Transverse colon (tissue), 4 donors: ENCODE measurements around the gene PYGB. TPM values are rescaled to one million over a fixed set of nuclear protein-coding genes. Genes with fewer than 3 reads are reported as not detected.

ENCODE experiments used
- DNase-seq: peaks from one replicate; pipeline ENCODE4 v3.0.0-alpha.2; 2019
- H3K27ac ChIP-seq, 4 donors: fragments of 200-600 bp; sonication (generic); 2 replicates each; pipeline ENCODE4 v1.5.1; 2016 to 2018; ENCODE audit warnings: inconsistent platforms in 4 of 4
- H3K27me3 ChIP-seq: fragments of 200-600 bp; sonication (generic); 2 replicates; pipeline ENCODE4 v1.5.1; 2017; ENCODE audit warnings: inconsistent platforms
- H3K36me3 ChIP-seq, 4 donors: fragments of 200-600 bp; sonication (generic); 2 replicates each; pipeline ENCODE4 v1.5.1; 2017 to 2019; ENCODE audit warnings: inconsistent platforms in 4 of 4
- H3K4me1 ChIP-seq, 4 donors: fragments of 200-600 bp; sonication (generic); 2 replicates each; pipeline ENCODE4 v1.5.1; 2017 to 2020; ENCODE audit warnings: inconsistent platforms in 4 of 4
- H3K4me3 ChIP-seq, 4 donors: fragments of 200-600 bp; sonication (generic); 1 replicate in 1 of 4; 2 replicates in 3 of 4; pipeline versions ENCODE4 v1.5.1 to v1.6.1; 2017 to 2019; ENCODE audit warnings: inconsistent platforms in 4 of 4
- H3K9me3 ChIP-seq, 2 donors: fragments of 200-600 bp; sonication (generic); 2 replicates each; pipeline ENCODE4 v1.5.1; 2017 to 2019; ENCODE audit warnings: inconsistent platforms in 2 of 2
- EP300 ChIP-seq: sonication (generic); formaldehyde crosslinking; IDR thresholded peaks from one replicate; pipeline ENCODE4 v1.6.1; 2017; ENCODE audit warnings: antibody characterized with exemption, low read depth
- POLR2A ChIP-seq: fragments of 450-650 bp; IDR thresholded peaks from one replicate; pipeline ENCODE4 v1.6.1; 2016; ENCODE audit warnings: antibody characterized with exemption, mild to moderate bottlenecking, moderate library complexity
- POLR2AphosphoS5 ChIP-seq, 3 donors: sonication (generic); formaldehyde crosslinking; IDR thresholded peaks; one replicate each; pipeline ENCODE4 v1.6.1; 2016; ENCODE audit warnings: antibody characterized with exemption in 3 of 3
- WGBS, 2 donors: methylation state at CpG; one replicate each; pipeline ENCODE4 v1.1.5; 2018; ENCODE audit warnings: low coverage in 1 of 2; 5-methylcytosine and 5-hydroxymethylcytosine counted together
- in situ Hi-C, 4 donors: fragments of 200-750 bp; cut with MboI; loops; one replicate each; pipeline versions ENCODE4 v1.15.0 to v1.15.1; 2017; ENCODE audit warnings: low sequenced_read_pairs in 3 of 4, low pct_ligation_motif_present in 1 of 4, low pct_unique_long_range_greater_than_20kb in 1 of 4
- intact Hi-C: fragments of 100-400 bp; cut with DNase I; formaldehyde crosslinking; loops from one replicate; pipeline ENCODE4 v1.15.1; 2023; ENCODE audit warnings: low total_unique reads
- total RNA-seq, 4 donors: library from RNA; depleted of rRNA; stranded (reverse); fragments of >200 nt; gene quantifications; one replicate each; pipeline ENCODE4 v1.1.0, GENCODE V29; 2016
- TF ChIP-seq, protein P1 (sequence below), 5 experiments: fragments of 200-600 bp in 3 of 5; fragments of 450-650 bp in 2 of 5; sonication (generic) in 3 of 5; IDR thresholded peaks; 1 replicate in 2 of 5; 2 replicates in 3 of 5; pipeline ENCODE4 v1.5.1; 2016 to 2017; ENCODE audit warnings: antibody characterized with exemption in 5 of 5, inconsistent platforms in 3 of 5, mild to moderate bottlenecking in 2 of 5, moderate library complexity in 1 of 5

PYGB gene
- total RNA-seq, 4 donors from 2014 or later, result 195 to 554 (median 359) TPM

DNA sequence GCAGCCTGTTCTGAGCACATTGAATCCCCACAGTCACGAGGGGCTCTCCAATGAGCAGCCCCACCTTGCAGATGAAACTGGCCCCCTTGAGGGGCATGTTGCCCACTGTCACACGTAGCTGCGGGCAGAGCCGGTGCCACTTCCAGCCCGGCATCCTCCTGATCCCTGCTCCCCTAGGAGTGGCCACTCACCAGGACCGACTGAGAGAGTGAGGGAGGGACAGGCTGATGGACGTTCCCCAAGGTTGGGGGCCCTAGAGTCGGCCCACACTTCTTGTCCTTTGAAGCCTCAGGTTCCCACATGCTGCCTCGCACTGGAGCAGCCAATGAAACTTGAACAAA lies 41.9 kb upstream of the PYGB start:
- no peak overlapping the region for H3K4me3 ChIP-seq
- WGBS, 2 donors, result 92% methylated on average over 9 of the region's 9 CpGs; no CpG with 5 or more reads in 1 of the 2 donors

DNA sequence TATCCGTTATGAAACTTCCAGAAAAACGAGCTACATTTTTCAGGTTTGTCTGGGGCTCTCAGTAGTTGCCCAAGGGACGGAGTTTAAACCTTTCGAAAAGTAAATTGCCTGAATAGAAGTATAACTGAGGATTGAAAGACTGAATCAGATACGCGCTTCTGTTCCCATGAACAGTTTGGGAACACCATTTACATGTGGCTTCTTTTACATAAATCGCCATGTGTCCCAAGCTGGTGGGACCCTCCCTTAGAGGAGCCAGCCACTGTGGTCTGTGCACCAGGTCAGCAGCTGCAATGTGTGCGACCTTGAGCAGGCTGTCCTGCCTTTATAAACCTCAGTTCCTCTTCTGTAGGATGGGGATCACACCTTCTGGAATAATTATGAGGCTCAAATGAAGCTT lies 41.3 kb upstream of the PYGB start:
- in situ Hi-C loops, result no loop called here
- Histone ChIP-seq H3K36me3 (peaks cover 0 to 17% (median 5%) of the 10 kb centered on the region in 4 donors), H3K4me1 (peaks cover 0 to 8% (median 0%) of the 10 kb centered on the region in 4 donors), H3K9me3 (no peaks in the 10 kb centered on the region), H3K27me3 (no peaks in the 10 kb centered on the region), H3K27ac (no peak overlapping the region), H3K4me3 (no peak overlapping the region)
- no peak for DNase-seq
- 94 to 95% methylated on average over 6 to 8 of the region's 8 CpGs for WGBS, 2 donors
- intact Hi-C loops, result no loop called here
- TF ChIP-seq EP300, result no peak
- no peak for TF ChIP-seq POLR2AphosphoS5 (IDR thresholded peaks at IDR 0.05)
- TF ChIP-seq, protein P1, sequence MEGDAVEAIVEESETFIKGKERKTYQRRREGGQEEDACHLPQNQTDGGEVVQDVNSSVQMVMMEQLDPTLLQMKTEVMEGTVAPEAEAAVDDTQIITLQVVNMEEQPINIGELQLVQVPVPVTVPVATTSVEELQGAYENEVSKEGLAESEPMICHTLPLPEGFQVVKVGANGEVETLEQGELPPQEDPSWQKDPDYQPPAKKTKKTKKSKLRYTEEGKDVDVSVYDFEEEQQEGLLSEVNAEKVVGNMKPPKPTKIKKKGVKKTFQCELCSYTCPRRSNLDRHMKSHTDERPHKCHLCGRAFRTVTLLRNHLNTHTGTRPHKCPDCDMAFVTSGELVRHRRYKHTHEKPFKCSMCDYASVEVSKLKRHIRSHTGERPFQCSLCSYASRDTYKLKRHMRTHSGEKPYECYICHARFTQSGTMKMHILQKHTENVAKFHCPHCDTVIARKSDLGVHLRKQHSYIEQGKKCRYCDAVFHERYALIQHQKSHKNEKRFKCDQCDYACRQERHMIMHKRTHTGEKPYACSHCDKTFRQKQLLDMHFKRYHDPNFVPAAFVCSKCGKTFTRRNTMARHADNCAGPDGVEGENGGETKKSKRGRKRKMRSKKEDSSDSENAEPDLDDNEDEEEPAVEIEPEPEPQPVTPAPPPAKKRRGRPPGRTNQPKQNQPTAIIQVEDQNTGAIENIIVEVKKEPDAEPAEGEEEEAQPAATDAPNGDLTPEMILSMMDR (IDR thresholded peaks at IDR 0.05), result no peak
- no peak for TF ChIP-seq POLR2A

More for the DNA sequence above, 41.9 kb upstream of the PYGB start:
- Histone ChIP-seq H3K27ac (no peak overlapping the region), H3K9me3 (no peaks in the 10 kb centered on the region), H3K27me3 (no peaks in the 10 kb centered on the region), H3K36me3 (peaks cover 0 to 12% (median 5%) of the 10 kb centered on the region in 4 donors), H3K4me1 (peaks cover 0 to 8% (median 0%) of the 10 kb centered on the region in 4 donors)
- in situ Hi-C loops (no loop called here), intact Hi-C loops (no loop called here)
- no peak for DNase-seq
- TF ChIP-seq POLR2A (no peak), POLR2AphosphoS5 (IDR thresholded peaks at IDR 0.05) (no peak), EP300 (no peak)
- TF ChIP-seq, protein P1 (IDR thresholded peaks at IDR 0.05), result no peak

DNA sequence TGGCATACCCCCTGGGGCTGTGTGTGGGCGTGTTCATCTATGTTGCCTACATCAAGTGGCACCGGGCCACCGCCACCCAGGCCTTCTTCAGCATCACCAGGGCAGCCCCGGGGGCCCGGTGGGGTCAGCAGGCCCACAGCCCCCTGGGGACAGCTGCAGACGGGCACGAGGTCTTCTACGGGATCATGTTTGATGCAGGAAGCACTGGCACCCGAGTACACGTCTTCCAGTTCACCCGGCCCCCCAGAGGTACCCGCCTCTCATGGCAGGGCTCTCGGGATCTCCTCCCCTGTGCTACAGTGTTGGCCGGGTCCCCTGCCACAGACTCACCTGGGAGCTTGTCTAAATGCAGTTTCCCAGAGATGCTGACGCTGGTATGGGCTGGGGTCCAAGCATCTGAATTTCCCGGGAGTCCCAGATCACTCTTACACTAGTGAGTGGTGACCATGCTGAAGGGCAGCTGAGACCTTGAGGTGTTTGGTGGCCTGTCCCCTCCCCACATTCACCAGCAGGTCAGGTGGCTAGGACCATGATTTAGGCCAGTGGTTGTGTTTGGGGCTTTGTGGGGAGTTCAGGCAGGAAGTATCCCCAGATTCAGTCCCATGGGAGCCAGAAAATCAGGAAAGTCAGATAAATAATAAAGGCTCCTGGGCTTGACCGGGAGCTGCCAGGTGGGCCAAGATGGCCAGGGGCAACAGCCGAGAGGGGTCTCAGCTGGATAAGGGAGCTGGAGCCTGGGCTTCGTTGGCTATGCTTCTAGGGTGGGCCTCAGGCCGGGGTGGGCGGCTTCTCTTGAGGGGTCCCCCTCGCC lies 40.5 kb upstream of the PYGB start:
- in situ Hi-C loops (no loop called here), intact Hi-C loops (no loop called here)
- Histone ChIP-seq H3K4me1 (peaks cover 0 to 8% (median 0%) of the 10 kb centered on the region in 4 donors), H3K9me3 (no peaks in the 10 kb centered on the region), H3K4me3 (no peak overlapping the region), H3K27ac (no peak overlapping the region), H3K27me3 (no peaks in the 10 kb centered on the region), H3K36me3 (peaks cover 0 to 24% (median 5%) of the 10 kb centered on the region in 4 donors)
- TF ChIP-seq EP300 (no peak), POLR2A (no peak), POLR2AphosphoS5 (IDR thresholded peaks at IDR 0.05) (no peak)
- TF ChIP-seq, protein P1 (IDR thresholded peaks at IDR 0.05), result no peak
- DNase-seq, result no peak
- WGBS, 2 donors, result 94 to 100% methylated on average over 1 to 22 of the region's 22 CpGs

DNA sequence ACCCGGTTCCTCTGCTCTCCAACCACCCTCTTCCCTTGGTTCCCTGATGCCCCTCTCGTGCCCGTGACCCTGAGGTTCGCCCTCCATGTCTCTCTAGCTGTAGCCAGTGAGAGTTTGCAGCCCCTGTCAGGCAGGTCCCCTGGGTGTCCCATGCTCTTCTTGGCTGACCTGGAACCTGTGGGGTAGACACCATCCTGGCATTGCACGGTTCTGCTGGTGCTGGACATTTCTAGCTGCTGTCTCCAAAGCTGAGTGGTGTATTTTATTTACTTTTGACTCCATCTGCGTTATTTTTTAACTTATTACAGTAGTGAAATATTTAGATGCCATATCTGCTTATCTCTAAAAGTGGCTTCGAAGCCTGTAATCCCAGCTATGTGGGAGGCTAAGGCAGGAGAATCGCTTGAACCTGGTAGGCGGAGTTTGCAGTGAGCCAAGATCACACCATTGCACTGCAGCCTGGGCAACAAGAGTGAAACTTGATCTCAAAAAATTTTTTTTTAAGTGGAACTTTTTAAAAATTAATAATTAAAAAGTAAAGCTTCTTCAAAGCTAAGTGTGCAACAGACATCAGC lies 39.8 kb upstream of the PYGB start:
- DNase-seq, result no peak
- Histone ChIP-seq H3K27ac (no peak overlapping the region), H3K36me3 (peaks cover 0 to 27% (median 3%) of the 10 kb centered on the region in 4 donors), H3K4me3 (no peak overlapping the region), H3K9me3 (no peaks in the 10 kb centered on the region), H3K4me1 (peaks cover 0 to 8% (median 0%) of the 10 kb centered on the region in 4 donors), H3K27me3 (no peaks in the 10 kb centered on the region)
- WGBS, 2 donors, result 85 to 87% methylated on average over 4 to 9 of the region's 9 CpGs
- intact Hi-C loops, result no loop called here
- no peak for TF ChIP-seq POLR2AphosphoS5 (IDR thresholded peaks at IDR 0.05)
- TF ChIP-seq POLR2A, result no peak
- TF ChIP-seq EP300, result no peak
- TF ChIP-seq, protein P1 (IDR thresholded peaks at IDR 0.05), result no peak
- in situ Hi-C loops, result no loop called here
